GM19035 (cell line): ENCODE data around the gene FLII.
"Not testable (repeated sequence)": the region's sequence is repeated elsewhere in the genome, so short reads cannot be mapped to it uniquely, and the experiment has no call there.

ENCODE experiments used
- ATAC-seq: cut with Tn5 transposase; IDR thresholded peaks from one replicate; pipeline ENCODE4 v1.9.1; 2021; ENCODE audit not compliant: unreplicated experiment

FLII gene

DNA sequence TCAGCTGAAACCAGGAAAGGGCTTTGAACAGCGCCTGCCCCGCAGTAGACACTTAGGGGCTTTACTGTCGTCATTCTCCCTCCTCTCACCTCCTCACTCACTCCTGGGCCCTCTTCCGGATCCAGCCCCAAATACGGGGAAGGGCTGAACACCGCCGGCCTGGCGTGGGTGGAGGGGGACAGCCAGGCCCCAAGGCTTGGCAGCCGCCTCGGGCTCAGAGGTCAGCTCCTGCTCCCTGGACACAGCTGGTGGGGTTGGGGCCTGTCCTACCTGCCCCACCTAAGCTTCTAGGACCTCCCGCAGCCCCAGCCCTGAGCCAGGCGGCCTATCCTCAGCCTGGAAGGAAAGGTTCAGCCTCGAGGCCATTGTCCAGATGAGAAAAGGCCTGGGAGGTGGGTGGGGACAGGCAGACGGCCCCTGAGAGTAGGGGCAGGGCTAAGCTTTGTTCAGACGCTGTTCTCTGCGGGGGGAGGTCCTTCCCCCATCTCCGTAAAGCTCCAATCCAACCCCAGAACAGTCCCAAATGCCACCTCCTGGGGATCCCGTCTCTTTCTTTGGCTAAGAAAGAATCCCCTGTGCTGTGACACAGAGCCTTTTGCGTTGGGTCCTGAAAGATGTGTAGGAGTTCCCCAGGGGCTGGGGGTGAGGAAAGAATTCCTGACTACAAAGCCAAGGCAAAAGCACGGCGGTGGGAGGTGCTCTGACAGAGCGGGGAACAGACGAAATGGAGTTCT is 34.0 kb downstream of the FLII start:
- ATAC-seq: no peak

DNA sequence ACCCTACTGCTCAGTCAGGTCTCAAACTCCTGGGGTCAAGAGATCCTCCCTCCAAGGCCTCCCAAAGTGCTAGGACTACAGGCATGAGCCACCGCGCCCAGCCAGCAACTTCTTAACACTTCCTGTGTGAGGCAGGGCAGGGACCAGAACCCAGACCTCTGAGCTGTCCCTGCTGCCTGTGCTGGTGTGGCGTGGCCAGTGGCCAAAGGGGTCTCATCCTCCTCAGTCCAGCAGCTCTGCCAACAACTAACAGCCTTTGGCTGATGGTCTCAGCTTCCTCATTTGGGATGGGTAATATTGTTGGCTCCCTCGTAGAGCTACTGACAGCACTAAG is 34.5 kb downstream of the FLII start:
- ATAC-seq: no peak

DNA sequence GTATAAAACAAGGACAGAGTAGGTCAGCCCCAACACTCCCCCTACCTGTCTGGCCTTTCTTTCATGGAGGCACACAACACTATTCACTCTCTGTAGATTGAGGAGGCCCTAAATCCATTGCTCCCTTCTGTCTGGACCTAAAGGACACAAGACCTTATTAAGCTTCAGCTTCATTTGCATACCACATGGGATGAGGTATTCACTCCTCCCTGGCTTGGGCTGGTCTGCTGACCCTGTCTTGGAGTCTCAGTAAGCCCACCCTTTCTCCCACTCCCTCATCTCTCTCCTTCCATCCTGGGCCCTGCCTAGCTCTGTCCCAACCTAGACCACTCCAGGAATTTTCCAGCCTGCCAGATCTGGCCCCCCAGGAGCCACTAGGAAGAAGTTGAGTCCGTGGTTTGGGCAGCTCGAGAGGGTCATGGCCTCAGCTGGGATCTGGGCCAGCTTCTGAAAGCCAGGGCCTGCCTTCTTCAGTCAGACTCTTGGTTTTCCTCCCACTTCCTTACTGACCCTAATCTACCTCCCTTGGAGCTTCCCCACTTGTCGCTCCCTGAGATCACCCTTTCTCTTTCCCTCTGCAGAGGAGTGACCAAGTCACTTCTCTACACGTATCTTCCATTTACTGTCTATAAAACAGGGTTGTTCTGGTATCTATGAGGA is 39.7 kb downstream of the FLII start:
- ATAC-seq: no peak

- no peak for ATAC-seq
Measured at GRCh38 chr17:18217412-18218015, 41.0 kb downstream of the FLII start.

DNA sequence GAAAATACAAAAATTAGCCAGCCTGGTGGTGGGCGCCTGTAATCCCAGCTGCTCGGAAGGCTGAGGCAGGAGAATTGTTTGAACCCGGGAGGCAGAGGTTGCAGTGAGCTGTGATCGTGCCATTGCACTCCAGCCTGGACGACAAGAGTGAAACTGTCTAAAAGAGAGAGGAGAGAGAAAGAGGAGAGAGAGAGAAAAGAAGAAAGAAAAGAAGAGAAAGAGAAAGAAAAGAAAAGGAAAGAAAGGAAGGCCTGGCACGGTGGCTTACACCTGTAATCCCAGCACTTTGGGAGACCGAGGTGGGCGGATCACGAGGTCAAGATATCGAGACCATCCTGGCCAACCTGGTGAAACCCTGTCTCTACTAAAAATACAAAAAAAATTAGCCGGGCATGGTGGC is 41.6 kb downstream of the FLII start:
- not testable (repeated sequence) for ATAC-seq

GRCh38 chr17:18213666-18214270 is 44.8 kb downstream of the FLII start:
- ATAC-seq: no peak

DNA sequence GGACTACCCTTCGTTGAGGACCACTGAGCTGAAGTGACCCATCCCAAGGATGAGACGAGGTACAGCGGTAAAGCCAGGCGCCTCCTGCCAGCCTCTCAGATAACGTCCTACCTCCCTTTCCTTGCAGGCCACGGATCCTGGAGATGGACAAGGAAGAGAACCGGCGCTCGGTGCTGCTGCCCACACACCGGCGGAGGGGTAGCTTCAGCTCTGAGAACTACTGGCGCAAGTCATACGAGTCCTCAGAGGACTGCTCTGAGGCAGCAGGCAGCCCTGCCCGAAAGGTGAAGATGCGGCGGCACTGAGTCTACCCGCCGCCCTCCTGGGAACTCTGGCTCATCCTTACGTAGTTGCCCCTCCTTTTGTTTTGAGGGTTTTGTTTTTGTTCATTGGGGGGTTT is 50.4 kb downstream of the FLII start:
- ATAC-seq: no peak

DNA sequence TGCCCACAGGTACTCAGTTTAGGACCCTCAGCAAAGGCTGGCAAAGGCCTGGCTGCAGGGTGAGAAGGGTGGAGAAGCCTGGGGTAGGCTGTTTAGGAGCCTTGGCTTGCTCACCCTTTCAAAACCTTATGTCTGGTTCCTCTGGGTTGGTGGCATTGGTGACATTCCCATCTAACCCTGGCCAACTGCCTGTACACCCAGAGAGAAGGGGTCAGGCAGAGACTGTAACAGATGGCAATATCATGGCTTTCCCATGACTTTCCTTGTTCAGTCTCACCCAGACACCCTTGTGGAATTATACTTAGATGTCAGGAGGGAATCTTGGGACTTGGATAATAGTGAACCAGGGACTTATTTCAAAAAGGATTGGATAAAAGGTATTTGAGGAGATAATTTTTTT is 51.6 kb downstream of the FLII start:
- no peak for ATAC-seq

- no peak for ATAC-seq
Measured at GRCh38 chr17:18205861-18206260, 52.7 kb downstream of the FLII start.

DNA sequence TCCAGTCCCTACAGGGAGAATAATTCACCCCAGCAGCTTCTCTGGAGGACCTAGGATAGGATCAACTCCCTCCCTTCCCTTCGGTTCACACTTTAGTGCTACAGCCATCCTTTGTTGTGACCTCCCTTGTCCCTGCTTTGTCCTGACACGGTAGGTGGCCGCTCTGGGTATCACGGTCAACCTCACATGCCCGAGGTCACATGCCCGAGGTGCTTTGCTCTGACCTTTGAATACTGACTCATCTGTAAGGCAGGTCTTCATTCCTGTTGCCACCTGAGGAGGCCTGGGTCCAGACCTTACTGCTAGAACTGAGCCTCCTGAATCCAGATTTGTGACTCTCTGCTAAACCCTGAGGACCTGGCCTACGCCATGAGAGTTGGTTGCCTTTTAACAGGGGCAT is 55.2 kb downstream of the FLII start:
- ATAC-seq: no peak

GRCh38 chr17:18201108-18201507 is 57.4 kb downstream of the FLII start:
- ATAC-seq: no peak

GRCh38 chr17:18198530-18198929 is 60.0 kb downstream of the FLII start:
- no peak for ATAC-seq

DNA sequence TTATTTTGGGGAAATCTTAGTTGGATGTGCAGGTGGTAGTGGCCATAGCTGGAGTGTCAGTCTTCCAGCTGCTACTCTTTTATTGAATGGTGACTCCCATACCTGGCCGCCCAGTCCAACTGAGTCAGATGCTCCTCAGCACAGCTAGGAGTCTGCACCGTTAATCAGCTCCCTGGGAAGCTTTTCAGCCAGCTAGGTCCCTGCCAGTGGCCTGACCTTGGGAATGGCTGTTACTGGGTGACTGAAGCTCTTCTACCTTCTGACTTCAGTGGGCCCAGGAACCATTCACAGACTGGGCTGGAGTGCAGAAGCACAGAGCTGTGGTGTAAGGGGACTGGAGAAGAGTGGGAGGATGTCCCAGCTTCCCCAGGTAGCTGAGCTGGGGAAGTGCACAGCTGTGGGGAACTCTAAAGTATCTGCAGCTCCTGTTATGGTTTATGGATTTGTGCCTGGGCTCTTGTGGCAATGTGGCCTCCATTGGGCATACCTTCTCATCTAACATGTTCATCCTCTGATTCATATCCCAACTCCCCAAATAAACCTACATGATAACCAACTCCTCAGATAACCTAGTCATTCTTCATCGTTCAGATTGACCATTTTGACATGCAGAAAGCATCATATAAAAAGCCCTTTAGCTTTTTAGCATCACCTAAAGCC is 60.9 kb downstream of the FLII start:
- no peak for ATAC-seq

DNA sequence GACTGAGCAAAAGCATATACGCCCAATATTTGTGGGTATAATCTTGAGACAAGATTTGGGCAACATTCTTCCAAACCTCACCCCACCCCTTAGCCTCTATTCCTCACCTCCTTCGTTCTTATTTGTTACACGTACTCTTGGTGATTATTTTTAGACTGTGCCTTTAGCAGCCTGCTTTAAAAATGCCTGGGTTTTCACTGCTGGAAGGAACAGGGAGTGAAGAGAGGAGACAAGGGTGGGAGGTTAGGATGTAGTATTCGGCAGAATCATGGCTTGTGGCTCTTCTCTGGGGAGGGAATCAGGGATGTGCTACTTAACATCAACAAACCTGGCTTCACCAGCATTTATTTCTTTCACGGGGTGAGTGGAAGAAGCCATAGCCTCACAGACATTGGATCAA is 63.3 kb downstream of the FLII start:
- no peak for ATAC-seq
